ENCODE data around the gene SLC18A3.

DNA sequence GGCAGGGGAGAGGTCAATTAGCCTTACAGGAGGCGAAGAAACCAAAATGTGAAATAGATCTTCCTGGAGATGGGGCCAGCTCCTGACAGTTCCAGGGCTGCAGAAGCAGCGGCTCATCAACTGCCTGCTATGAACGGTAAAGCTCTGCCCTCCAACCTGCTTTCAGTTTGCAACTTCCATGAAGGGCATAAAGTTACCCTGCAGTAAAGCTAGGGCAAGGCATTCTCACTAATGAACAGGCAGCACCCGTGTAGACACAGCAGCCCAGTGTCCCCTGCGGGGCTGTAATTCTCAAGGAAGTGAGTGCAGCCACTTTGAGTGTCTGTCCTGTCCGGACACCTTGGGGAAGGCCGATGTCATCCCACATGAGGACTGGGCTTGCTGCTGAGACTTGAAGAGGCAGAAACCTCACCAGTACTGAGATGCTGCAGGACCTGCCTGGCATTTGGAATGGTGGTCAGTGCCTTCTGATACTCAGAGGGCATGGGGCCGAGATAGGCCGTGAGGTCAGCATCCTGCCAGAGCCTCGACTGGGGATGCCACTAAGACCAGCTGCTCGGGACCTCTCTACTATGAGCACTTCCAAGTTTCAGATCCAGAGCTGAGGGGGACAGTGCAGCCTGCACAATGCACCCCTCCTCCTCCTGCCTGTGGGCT is 43.3 kb downstream of the SLC18A3 start:
- no peak for TF ChIP-seq CTCF (IDR thresholded peaks at IDR 0.05; ENCODE audit: poor library complexity)
- no peak for TF ChIP-seq EZH2 (IDR thresholded peaks at IDR 0.05; ENCODE audit: borderline replicate concordance)
